GM23338 (cell line): ENCODE results near the gene TBKBP1. TPM values are rescaled to one million over a fixed set of nuclear protein-coding genes. Genes with fewer than 3 reads are reported as not detected.

Experiments
- ATAC-seq: fragments of 200-7000 bp; cut with Tn5 transposase; 3 replicates; pipeline ENCODE4 v1.9.1; 2020
- DNase-seq: peaks from one replicate; pipeline ENCODE4 v3.0.0-alpha.2; 2015; ENCODE audit warnings: low spot score
- H2AFZ ChIP-seq: fragments of 200-600 bp; sonication (generic); 2 replicates; pipeline ENCODE4 v1.8.0; 2016; ENCODE audit warnings: antibody characterized with exemption, mild to moderate bottlenecking, moderate library complexity
- H3F3A ChIP-seq: fragments of 200-600 bp; sonication (generic); replicated peaks from 2 replicates; pipeline ENCODE4 v1.8.0; 2017; ENCODE audit warnings: antibody characterized with exemption, mixed run types, low read depth
- H3K27ac ChIP-seq: fragments of 200-600 bp; sonication (generic); 2 replicates; pipeline ENCODE4 v1.6.1; 2016; ENCODE audit warnings: low read depth
- H3K27me3 ChIP-seq: fragments of 200-600 bp; sonication (generic); 2 replicates; pipeline ENCODE4 v1.8.0; 2016; ENCODE audit warnings: mild to moderate bottlenecking, mixed run types, moderate library complexity; ENCODE audit not compliant: insufficient read depth
- H3K36me3 ChIP-seq: fragments of 200-600 bp; sonication (generic); 2 replicates; pipeline ENCODE4 v1.8.0; 2016; ENCODE audit warnings: mild to moderate bottlenecking; ENCODE audit not compliant: insufficient read depth
- H3K4me1 ChIP-seq: fragments of 200-600 bp; sonication (generic); 2 replicates; pipeline ENCODE4 v1.8.0; 2016; ENCODE audit warnings: mild to moderate bottlenecking, moderate library complexity; ENCODE audit not compliant: insufficient read depth
- H3K4me2 ChIP-seq: fragments of 200-600 bp; sonication (generic); 2 replicates; pipeline ENCODE4 v1.7.1; 2017; ENCODE audit warnings: mixed run types
- H3K4me3 ChIP-seq: fragments of 200-600 bp; sonication (generic); 2 replicates; pipeline ENCODE4 v1.6.1; 2016; ENCODE audit warnings: mixed run types
- H3K79me2 ChIP-seq: fragments of 200-600 bp; sonication (generic); replicated peaks from 2 replicates; pipeline ENCODE4 v1.8.0; 2017; ENCODE audit warnings: mild to moderate bottlenecking; ENCODE audit not compliant: insufficient read depth
- H3K9me2 ChIP-seq: fragments of 200-600 bp; sonication (generic); 2 replicates; pipeline ENCODE4 v1.8.0; 2017; ENCODE audit not compliant: insufficient read depth
- H4K20me1 ChIP-seq: fragments of 200-600 bp; sonication (generic); replicated peaks from 2 replicates; pipeline ENCODE4 v1.8.0; 2017; ENCODE audit warnings: mild to moderate bottlenecking; ENCODE audit not compliant: insufficient read depth
- H3K27ac Mint-ChIP-seq: 2 replicates; pipeline ENCODE4 v1.8.0; 2020; ENCODE audit warnings: inconsistent platforms, mild to moderate bottlenecking, moderate library complexity, mixed read lengths
- H3K27me3 Mint-ChIP-seq: 3 replicates; pipeline ENCODE4 v1.8.0; 2022; ENCODE audit warnings: low read depth, mild to moderate bottlenecking, moderate library complexity, mixed read lengths, inconsistent platforms; ENCODE audit not compliant: insufficient read depth, poor library complexity
- H3K36me3 Mint-ChIP-seq: 3 replicates; pipeline ENCODE4 v1.8.0; 2021; ENCODE audit warnings: low read depth, mild to moderate bottlenecking, inconsistent platforms, moderate library complexity, mixed read lengths
- H3K4me1 Mint-ChIP-seq: 3 replicates; pipeline ENCODE4 v1.8.0; 2020; ENCODE audit warnings: mild to moderate bottlenecking, inconsistent platforms, mixed read lengths
- H3K4me3 Mint-ChIP-seq: 3 replicates; pipeline ENCODE4 v1.8.0; 2021; ENCODE audit warnings: moderate library complexity, mild to moderate bottlenecking, inconsistent platforms, mixed read lengths
- H3K9me3 Mint-ChIP-seq: 3 replicates; pipeline ENCODE4 v1.8.0; 2020; ENCODE audit warnings: moderate library complexity, mild to moderate bottlenecking, inconsistent platforms, mixed read lengths
- CREB1 ChIP-seq: fragments of 250-450 bp; sonication (Bioruptor Pico); IDR thresholded peaks from 2 replicates; pipeline ENCODE4 v1.5.0; 2020; ENCODE audit warnings: low read depth, mild to moderate bottlenecking, moderate library complexity
- polyA plus RNA-seq: library from polyadenylated mRNA; unstranded; fragments of >200 nt; fragmentation: Nextera tagmentation; extraction: Ambion mirVana; gene quantifications from 2 replicates; pipeline ENCODE4 v1.2.1, GENCODE V29; 2016
- total RNA-seq: library from RNA; depleted of rRNA; stranded (reverse); fragments of >200 nt; shearing (Covaris generic); gene quantifications from 2 replicates; pipeline ENCODE4 v1.2.3, GENCODE V29; 2014
- TF ChIP-seq, protein P1 (sequence below), 2 experiments: fragments of 200-600 bp in 1 of 2; sonication (generic) in 1 of 2; conservative IDR thresholded peaks; 2 replicates each; pipeline versions ENCODE4 v1.5.1 to v1.6.1; 2016 to 2017; ENCODE audit warnings: antibody characterized with exemption in 2 of 2, low read depth in 2 of 2, mild to moderate bottlenecking in 2 of 2, moderate library complexity in 1 of 2
- TF ChIP-seq, protein P2 (sequence below): fragments of 250-450 bp; sonication (Bioruptor Pico); IDR thresholded peaks from 2 replicates; pipeline ENCODE4 v1.5.0; 2020; ENCODE audit warnings: mild to moderate bottlenecking, moderate library complexity

TBKBP1 gene
- total and polyA plus RNA-seq, 2 experiments from 2014 or later = 2.5 to 12.1 TPM

DNA sequence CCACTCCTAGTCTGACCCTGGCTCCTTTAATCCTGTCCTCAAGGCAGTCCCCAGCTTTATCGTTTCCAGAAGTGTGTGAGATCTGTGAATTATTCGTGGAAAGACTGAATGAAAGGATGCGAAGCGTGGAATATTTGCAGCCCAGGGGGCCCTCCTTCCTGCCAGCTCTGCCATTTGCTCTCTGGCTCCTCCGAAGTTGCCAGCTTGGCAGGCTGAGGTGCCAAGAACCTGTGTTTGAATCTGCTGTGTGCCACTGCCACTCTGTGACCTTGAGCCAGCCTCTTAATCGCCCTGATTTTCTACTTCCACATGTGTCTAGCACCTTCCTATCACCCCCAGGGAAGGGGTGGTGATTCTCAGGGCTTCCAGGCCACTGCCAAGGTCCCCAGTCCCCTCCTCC, 10.8 kb downstream of the TBKBP1 start:
- peaks cover 7% of the 10 kb centered on the region; the same call in 1 of the 2 replicates for H3F3A ChIP-seq
- no peak overlapping the region for H3K4me3 ChIP-seq
- no peak overlapping the region for H2AFZ ChIP-seq
- Mint-ChIP-seq H3K36me3 (no peaks in the 10 kb centered on the region; the same call in 2 of the 3 replicates), H3K9me3 (no peaks in the 10 kb centered on the region), H3K27me3 (peaks cover 14% of the 10 kb centered on the region), H3K4me3 (no peak overlapping the region), H3K27ac (no peak overlapping the region), H3K4me1 (peaks cover 14% of the 10 kb centered on the region)
- TF ChIP-seq, protein P1, sequence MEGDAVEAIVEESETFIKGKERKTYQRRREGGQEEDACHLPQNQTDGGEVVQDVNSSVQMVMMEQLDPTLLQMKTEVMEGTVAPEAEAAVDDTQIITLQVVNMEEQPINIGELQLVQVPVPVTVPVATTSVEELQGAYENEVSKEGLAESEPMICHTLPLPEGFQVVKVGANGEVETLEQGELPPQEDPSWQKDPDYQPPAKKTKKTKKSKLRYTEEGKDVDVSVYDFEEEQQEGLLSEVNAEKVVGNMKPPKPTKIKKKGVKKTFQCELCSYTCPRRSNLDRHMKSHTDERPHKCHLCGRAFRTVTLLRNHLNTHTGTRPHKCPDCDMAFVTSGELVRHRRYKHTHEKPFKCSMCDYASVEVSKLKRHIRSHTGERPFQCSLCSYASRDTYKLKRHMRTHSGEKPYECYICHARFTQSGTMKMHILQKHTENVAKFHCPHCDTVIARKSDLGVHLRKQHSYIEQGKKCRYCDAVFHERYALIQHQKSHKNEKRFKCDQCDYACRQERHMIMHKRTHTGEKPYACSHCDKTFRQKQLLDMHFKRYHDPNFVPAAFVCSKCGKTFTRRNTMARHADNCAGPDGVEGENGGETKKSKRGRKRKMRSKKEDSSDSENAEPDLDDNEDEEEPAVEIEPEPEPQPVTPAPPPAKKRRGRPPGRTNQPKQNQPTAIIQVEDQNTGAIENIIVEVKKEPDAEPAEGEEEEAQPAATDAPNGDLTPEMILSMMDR (conservative IDR thresholded peaks at IDR 0.05; ENCODE audit: low read depth in 2 of 2) = no peak
- TF ChIP-seq, protein P2, sequence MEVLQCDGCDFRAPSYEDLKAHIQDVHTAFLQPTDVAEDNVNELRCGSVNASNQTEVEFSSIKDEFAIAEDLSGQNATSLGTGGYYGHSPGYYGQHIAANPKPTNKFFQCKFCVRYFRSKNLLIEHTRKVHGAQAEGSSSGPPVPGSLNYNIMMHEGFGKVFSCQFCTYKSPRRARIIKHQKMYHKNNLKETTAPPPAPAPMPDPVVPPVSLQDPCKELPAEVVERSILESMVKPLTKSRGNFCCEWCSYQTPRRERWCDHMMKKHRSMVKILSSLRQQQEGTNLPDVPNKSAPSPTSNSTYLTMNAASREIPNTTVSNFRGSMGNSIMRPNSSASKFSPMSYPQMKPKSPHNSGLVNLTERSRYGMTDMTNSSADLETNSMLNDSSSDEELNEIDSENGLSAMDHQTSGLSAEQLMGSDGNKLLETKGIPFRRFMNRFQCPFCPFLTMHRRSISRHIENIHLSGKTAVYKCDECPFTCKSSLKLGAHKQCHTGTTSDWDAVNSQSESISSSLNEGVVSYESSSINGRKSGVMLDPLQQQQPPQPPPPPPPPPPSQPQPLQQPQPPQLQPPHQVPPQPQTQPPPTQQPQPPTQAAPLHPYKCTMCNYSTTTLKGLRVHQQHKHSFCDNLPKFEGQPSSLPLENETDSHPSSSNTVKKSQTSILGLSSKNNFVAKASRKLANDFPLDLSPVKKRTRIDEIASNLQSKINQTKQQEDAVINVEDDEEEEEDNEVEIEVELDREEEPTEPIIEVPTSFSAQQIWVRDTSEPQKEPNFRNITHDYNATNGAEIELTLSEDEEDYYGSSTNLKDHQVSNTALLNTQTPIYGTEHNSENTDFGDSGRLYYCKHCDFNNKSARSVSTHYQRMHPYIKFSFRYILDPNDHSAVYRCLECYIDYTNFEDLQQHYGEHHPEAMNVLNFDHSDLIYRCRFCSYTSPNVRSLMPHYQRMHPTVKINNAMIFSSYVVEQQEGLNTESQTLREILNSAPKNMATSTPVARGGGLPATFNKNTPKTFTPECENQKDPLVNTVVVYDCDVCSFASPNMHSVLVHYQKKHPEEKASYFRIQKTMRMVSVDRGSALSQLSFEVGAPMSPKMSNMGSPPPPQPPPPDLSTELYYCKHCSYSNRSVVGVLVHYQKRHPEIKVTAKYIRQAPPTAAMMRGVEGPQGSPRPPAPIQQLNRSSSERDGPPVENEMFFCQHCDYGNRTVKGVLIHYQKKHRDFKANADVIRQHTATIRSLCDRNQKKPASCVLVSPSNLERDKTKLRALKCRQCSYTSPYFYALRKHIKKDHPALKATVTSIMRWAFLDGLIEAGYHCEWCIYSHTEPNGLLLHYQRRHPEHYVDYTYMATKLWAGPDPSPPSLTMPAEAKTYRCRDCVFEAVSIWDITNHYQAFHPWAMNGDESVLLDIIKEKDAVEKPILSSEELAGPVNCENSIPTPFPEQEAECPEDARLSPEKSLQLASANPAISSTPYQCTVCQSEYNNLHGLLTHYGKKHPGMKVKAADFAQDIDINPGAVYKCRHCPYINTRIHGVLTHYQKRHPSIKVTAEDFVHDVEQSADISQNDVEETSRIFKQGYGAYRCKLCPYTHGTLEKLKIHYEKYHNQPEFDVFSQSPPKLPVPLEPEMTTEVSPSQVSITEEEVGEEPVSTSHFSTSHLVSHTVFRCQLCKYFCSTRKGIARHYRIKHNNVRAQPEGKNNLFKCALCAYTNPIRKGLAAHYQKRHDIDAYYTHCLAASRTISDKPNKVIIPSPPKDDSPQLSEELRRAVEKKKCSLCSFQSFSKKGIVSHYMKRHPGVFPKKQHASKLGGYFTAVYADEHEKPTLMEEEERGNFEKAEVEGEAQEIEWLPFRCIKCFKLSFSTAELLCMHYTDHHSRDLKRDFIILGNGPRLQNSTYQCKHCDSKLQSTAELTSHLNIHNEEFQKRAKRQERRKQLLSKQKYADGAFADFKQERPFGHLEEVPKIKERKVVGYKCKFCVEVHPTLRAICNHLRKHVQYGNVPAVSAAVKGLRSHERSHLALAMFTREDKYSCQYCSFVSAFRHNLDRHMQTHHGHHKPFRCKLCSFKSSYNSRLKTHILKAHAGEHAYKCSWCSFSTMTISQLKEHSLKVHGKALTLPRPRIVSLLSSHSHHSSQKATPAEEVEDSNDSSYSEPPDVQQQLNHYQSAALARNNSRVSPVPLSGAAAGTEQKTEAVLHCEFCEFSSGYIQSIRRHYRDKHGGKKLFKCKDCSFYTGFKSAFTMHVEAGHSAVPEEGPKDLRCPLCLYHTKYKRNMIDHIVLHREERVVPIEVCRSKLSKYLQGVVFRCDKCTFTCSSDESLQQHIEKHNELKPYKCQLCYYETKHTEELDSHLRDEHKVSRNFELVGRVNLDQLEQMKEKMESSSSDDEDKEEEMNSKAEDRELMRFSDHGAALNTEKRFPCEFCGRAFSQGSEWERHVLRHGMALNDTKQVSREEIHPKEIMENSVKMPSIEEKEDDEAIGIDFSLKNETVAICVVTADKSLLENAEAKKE (CRISPR knock-in tag) = no peak
- no peak for TF ChIP-seq CREB1 (CRISPR knock-in tag)
- DNase-seq (no peak), ATAC-seq (no peak)
- H3K4me1 ChIP-seq = peaks cover 5% of the 10 kb centered on the region; the same call in 1 of the 2 replicates
- H3K36me3 ChIP-seq = no peaks in the 10 kb centered on the region
- no peak overlapping the region for H3K27ac ChIP-seq
- H3K4me2 ChIP-seq = no peak overlapping the region
- H4K20me1 ChIP-seq = peaks cover 3% of the 10 kb centered on the region; the same call in 1 of the 2 replicates
- H3K27me3 ChIP-seq = peaks cover 23% of the 10 kb centered on the region
- no peaks in the 10 kb centered on the region for H3K79me2 ChIP-seq
- no peaks in the 10 kb centered on the region for H3K9me2 ChIP-seq
